HepG2 (cell line): Measurements from ENCODE around the gene TGM1. TPM values are rescaled to one million over a fixed set of nuclear protein-coding genes. Genes with fewer than 3 reads are reported as not detected.
A peak's percentile ranks its signal among the peaks of the same experiment; 100 is the strongest.

ENCODE experiments used
- AKAP8 ChIP-seq: sonication (generic); formaldehyde crosslinking; IDR thresholded peaks from 2 replicates; pipeline ENCODE4 v1.5.1; 2020; ENCODE audit warnings: mild to moderate bottlenecking, missing genetic modification reagents
- BCLAF1 ChIP-seq: fragments of 450-650 bp; IDR thresholded peaks from 2 replicates; pipeline ENCODE4 v1.6.1; 2017; ENCODE audit warnings: mild to moderate bottlenecking
- CAMTA2 ChIP-seq: sonication (generic); formaldehyde crosslinking; IDR thresholded peaks from 2 replicates; pipeline ENCODE4 v1.4.0; 2020; ENCODE audit warnings: mild to moderate bottlenecking, missing genetic modification reagents, borderline replicate concordance
- CBX2 ChIP-seq, 2 experiments: fragments of 200-600 bp in 1 of 2; sonication (generic); formaldehyde crosslinking in 1 of 2; IDR thresholded peaks; 2 replicates each; pipeline versions ENCODE4 v1.7.0 to v1.8.1; 2018 to 2022; ENCODE audit warnings: low read depth in 2 of 2, low read length in 1 of 2, mild to moderate bottlenecking in 1 of 2, missing genetic modification reagents in 1 of 2
- CHCHD3 ChIP-seq: sonication (generic); formaldehyde crosslinking; IDR thresholded peaks from 2 replicates; pipeline ENCODE4 v1.8.0; 2022; ENCODE audit warnings: mild to moderate bottlenecking, missing genetic modification reagents, moderate library complexity
- E2F5 ChIP-seq: sonication (generic); formaldehyde crosslinking; conservative IDR thresholded peaks from 2 replicates; pipeline ENCODE4 v1.4.0; 2020; ENCODE audit warnings: missing genetic modification reagents
- GABPB1 ChIP-seq: IDR thresholded peaks from 2 replicates; pipeline ENCODE4 v1.6.1; 2016; ENCODE audit warnings: mild to moderate bottlenecking, missing genetic modification reagents, moderate library complexity, missing compliant biosample characterization
- IKZF1 ChIP-seq: fragments of 450-650 bp; IDR thresholded peaks from 2 replicates; pipeline ENCODE4 v1.7.1; 2016
- KDM2A ChIP-seq: sonication (generic); formaldehyde crosslinking; IDR thresholded peaks from 2 replicates; pipeline ENCODE4 v1.4.0; 2020; ENCODE audit warnings: low read depth, missing genetic modification reagents, borderline replicate concordance
- MAFG ChIP-seq: sonication (generic); formaldehyde crosslinking; IDR thresholded peaks from 2 replicates; pipeline ENCODE4 v1.5.1; 2020; ENCODE audit warnings: mild to moderate bottlenecking, missing genetic modification reagents
- MLLT10 ChIP-seq: sonication (generic); formaldehyde crosslinking; IDR thresholded peaks from 2 replicates; pipeline ENCODE4 v1.4.0; 2020; ENCODE audit warnings: missing genetic modification reagents
- RAD51 ChIP-seq: fragments of 450-650 bp; IDR thresholded peaks from 2 replicates; pipeline ENCODE4 v1.6.1; 2016; ENCODE audit warnings: borderline replicate concordance
- SALL1 ChIP-seq: sonication (generic); formaldehyde crosslinking; IDR thresholded peaks from 2 replicates; pipeline ENCODE4 v1.8.0; 2022; ENCODE audit warnings: mild to moderate bottlenecking, missing genetic modification reagents
- ZFY ChIP-seq: sonication (generic); formaldehyde crosslinking; IDR thresholded peaks from 2 replicates; pipeline ENCODE4 v1.4.0; 2020; ENCODE audit warnings: missing genetic modification reagents
- ZMYM3 ChIP-seq: sonication (generic); formaldehyde crosslinking; IDR thresholded peaks from 2 replicates; pipeline ENCODE4 v1.5.1; 2020; ENCODE audit warnings: mild to moderate bottlenecking, missing genetic modification reagents
- ZNF225 ChIP-seq: sonication (generic); formaldehyde crosslinking; IDR thresholded peaks from 2 replicates; pipeline ENCODE4 v1.4.0; 2020; ENCODE audit warnings: mild to moderate bottlenecking, missing genetic modification reagents
- ZNF263 ChIP-seq: sonication (generic); formaldehyde crosslinking; IDR thresholded peaks from 2 replicates; pipeline ENCODE4 v1.4.0; 2020; ENCODE audit warnings: missing genetic modification reagents
- ZNF326 ChIP-seq: sonication (generic); formaldehyde crosslinking; IDR thresholded peaks from 2 replicates; pipeline ENCODE4 v1.4.0; 2020; ENCODE audit warnings: missing genetic modification reagents, borderline replicate concordance
- ZNF333 ChIP-seq: sonication (generic); formaldehyde crosslinking; IDR thresholded peaks from 2 replicates; pipeline ENCODE4 v1.4.0; 2020; ENCODE audit warnings: mild to moderate bottlenecking, missing genetic modification reagents, borderline replicate concordance
- ZNF430 ChIP-seq: sonication (generic); formaldehyde crosslinking; IDR thresholded peaks from 2 replicates; pipeline ENCODE4 v1.9.0; 2021; ENCODE audit warnings: mild to moderate bottlenecking, missing genetic modification reagents
- ZNF513 ChIP-seq: sonication (generic); formaldehyde crosslinking; conservative IDR thresholded peaks from 2 replicates; pipeline ENCODE4 v1.5.0; 2020; ENCODE audit warnings: missing genetic modification reagents
- ZNF598 ChIP-seq: sonication (generic); formaldehyde crosslinking; IDR thresholded peaks from 2 replicates; pipeline ENCODE4 v1.5.1; 2020; ENCODE audit warnings: mild to moderate bottlenecking, missing genetic modification reagents, borderline replicate concordance
- ZNF691 ChIP-seq: sonication (generic); formaldehyde crosslinking; IDR thresholded peaks from 2 replicates; pipeline ENCODE4 v1.4.0; 2020; ENCODE audit warnings: missing genetic modification reagents, low read depth, mild to moderate bottlenecking, borderline replicate concordance
- ZNF776 ChIP-seq: sonication (generic); formaldehyde crosslinking; IDR thresholded peaks from 2 replicates; pipeline ENCODE4 v1.4.0; 2020; ENCODE audit warnings: mild to moderate bottlenecking, missing genetic modification reagents
- polyA plus RNA-seq, 8 experiments: library from polyadenylated mRNA; depleted of rRNA in 3 of 8; stranded (reverse) in 7 of 8; unstranded in 1 of 8; fragments of >200 nt; fragmentation: Illumina TruSeq in 4 of 8; extraction: Trizol in 4 of 8; gene quantifications; 2 replicates each; pipeline versions ENCODE4 v1.2.1 to v1.2.3, GENCODE V29; 2011 to 2016; ENCODE audit warnings: low read depth in 4 of 8, missing spikeins in 1 of 8, mixed read lengths in 1 of 8; ENCODE audit not compliant: insufficient read depth in 1 of 8
- total RNA-seq, 5 experiments: library from RNA; depleted of rRNA; stranded (reverse); fragments of >200 nt; fragmentation: Illumina TruSeq; extraction: Trizol; gene quantifications; 2 replicates each; pipeline ENCODE4 v1.2.3, GENCODE V29; 2016; ENCODE audit warnings: low read depth in 1 of 5

Gene TGM1
- total and polyA plus RNA-seq, 2 of the 13 experiments (the other 11 are each of a cell fraction or from before 2014, with no cell fraction given) = 3.2 to 10.6 TPM

GRCh38 chr14:24260026-24260779, 2.8 kb downstream of the TGM1 start (continued):
- TF ChIP-seq RAD51 = no peak
- TF ChIP-seq IKZF1 = no peak
- peak; percentile 40; the same call in 1 of the 2 replicates for TF ChIP-seq E2F5 (CRISPR knock-in tag)
- 0 out of 2 replicates have a peak, but pooled peaks have one; percentile 0 for TF ChIP-seq ZNF225 (CRISPR knock-in tag)
- TF ChIP-seq BCLAF1 = no peak
- peak; percentile 42; the same call in 1 of the 2 replicates for TF ChIP-seq AKAP8
- TF ChIP-seq MAFG (CRISPR knock-in tag) = no peak
- no peak for TF ChIP-seq KDM2A (CRISPR knock-in tag)
- TF ChIP-seq GABPB1 (CRISPR knock-in tag) = no peak; the same call in 1 of the 2 replicates
- TF ChIP-seq ZNF263 (CRISPR knock-in tag) = 0 out of 2 replicates have a peak, but pooled peaks have one; percentile 45
- no peak for TF ChIP-seq ZNF430 (CRISPR knock-in tag)
- peak; percentile 77; the same call in 1 of the 2 replicates for TF ChIP-seq CAMTA2
- TF ChIP-seq SALL1 = peak; percentile 37; the same call in 1 of the 2 replicates
- peak; percentile 52; the same call in 1 of the 2 replicates for TF ChIP-seq ZMYM3 (CRISPR knock-in tag)
- 0 out of 2 replicates have a peak, but pooled peaks have one; percentile 46 for TF ChIP-seq ZNF776
- no peak for TF ChIP-seq ZNF598 (CRISPR knock-in tag)
- no peak for TF ChIP-seq CHCHD3 (CRISPR knock-in tag)
- TF ChIP-seq ZFY (CRISPR knock-in tag) = peak; percentile 32; the same call in 1 of the 2 replicates
- 0 out of 2 replicates have a peak, but pooled peaks have one; percentile 65 for TF ChIP-seq ZNF333
- TF ChIP-seq MLLT10 (CRISPR knock-in tag) = peak; percentile 67; the same call in 1 of the 2 replicates
- no peak for TF ChIP-seq ZNF326 (CRISPR knock-in tag)
- no peak for TF ChIP-seq CBX2 (IDR thresholded peaks at IDR 0.05; ENCODE audit: low read depth, low read length)
- TF ChIP-seq CBX2 (CRISPR knock-in tag; IDR thresholded peaks at IDR 0.05; ENCODE audit: low read depth) = no peak
- TF ChIP-seq ZNF691 (CRISPR knock-in tag) = 0 out of 2 replicates have a peak, but pooled peaks have one; percentile 32
- no peak for TF ChIP-seq ZNF513
